Body of pancreas (tissue), 2 donors: ENCODE results near the gene PIP4K2C. TPM values are rescaled to one million over a fixed set of nuclear protein-coding genes. Genes with fewer than 3 reads are reported as not detected.

Experiments
- total RNA-seq, 2 donors: library from RNA; depleted of rRNA; stranded (reverse); fragments of >200 nt; gene quantifications; one replicate each; pipeline ENCODE4 v1.1.0, GENCODE V29; 2016

Gene PIP4K2C
- total RNA-seq, 2 donors from 2014 or later = 12.2 to 48.0 TPM

Other genes starting within 250 kb of the PIP4K2C start
- gene R3HDM2, start 160.1 kb upstream of the PIP4K2C start, total RNA-seq = 10 to 100 TPM; 16.1 to 41.9 TPM
- gene INHBC, start 156.4 kb upstream of the PIP4K2C start, total RNA-seq = not detected
- gene INHBE, start 135.9 kb upstream of the PIP4K2C start, total RNA-seq = not detected
- gene GLI1, start 131.4 kb upstream of the PIP4K2C start, total RNA-seq = 1 to 10 TPM in 1 of 2 donors, not detected in 1; 1.0 TPM
- 10 to 100 TPM in 1 of 2 donors, not detected in 1; 18.9 TPM for gene ARHGAP9, start 111.3 kb upstream of the PIP4K2C start, total RNA-seq
- 100 to 1,000 TPM in 1 of 2 donors, 10 to 100 TPM in 1; 61.7 to 103 TPM for gene MARS1, start 103.1 kb upstream of the PIP4K2C start, total RNA-seq
- 10 to 100 TPM in 1 of 2 donors, 1 to 10 TPM in 1; 7.3 to 12.7 TPM for gene DDIT3, start 70.7 kb upstream of the PIP4K2C start, total RNA-seq
- gene MBD6, start 68.4 kb upstream of the PIP4K2C start, total RNA-seq = 10 to 100 TPM; 22.7 to 30.6 TPM
- gene DCTN2, start 44.0 kb upstream of the PIP4K2C start, total RNA-seq = 10 to 100 TPM; 80.1 to 89.2 TPM
- gene KIF5A, start 41.1 kb upstream of the PIP4K2C start, total RNA-seq = 1 to 10 TPM in 1 of 2 donors, under 1 TPM in 1; 0.33 to 1.3 TPM
- gene DTX3, start 13.6 kb downstream of the PIP4K2C start, total RNA-seq = 10 to 100 TPM in 1 of 2 donors, 1 to 10 TPM in 1; 4.6 to 12.2 TPM
- gene ARHGEF25, start 20.2 kb downstream of the PIP4K2C start, total RNA-seq = 10 to 100 TPM; 10.1 to 10.9 TPM
- gene B4GALNT1, start 42.0 kb downstream of the PIP4K2C start, total RNA-seq = under 1 TPM in 1 of 2 donors, not detected in 1; 0.78 TPM
- 100 to 1,000 TPM; 167 to 213 TPM for gene OS9, start 102.9 kb downstream of the PIP4K2C start, total RNA-seq
- gene AGAP2, start 147.6 kb downstream of the PIP4K2C start, total RNA-seq = 1 to 10 TPM in 1 of 2 donors, under 1 TPM in 1; 0.33 to 1.0 TPM
- 10 to 100 TPM; 33.7 to 36.9 TPM for gene TSPAN31, start 153.8 kb downstream of the PIP4K2C start, total RNA-seq
- gene CDK4, start 161.1 kb downstream of the PIP4K2C start, total RNA-seq = 10 to 100 TPM; 27.0 to 81.2 TPM
- 1 to 10 TPM; 5.2 to 9.9 TPM for gene MARCHF9, start 163.9 kb downstream of the PIP4K2C start, total RNA-seq
- 1 to 10 TPM; 2.6 to 3.6 TPM for gene CYP27B1, start 175.9 kb downstream of the PIP4K2C start, total RNA-seq
- gene METTL1, start 180.9 kb downstream of the PIP4K2C start, total RNA-seq = 10 to 100 TPM; 16.1 to 23.1 TPM
- 10 to 100 TPM; 11.2 to 15.0 TPM for gene EEF1AKMT3, start 181.4 kb downstream of the PIP4K2C start, total RNA-seq
- 10 to 100 TPM in 1 of 2 donors, 1 to 10 TPM in 1; 9.2 to 18.4 TPM for gene TSFM, start 191.6 kb downstream of the PIP4K2C start, total RNA-seq
- gene AVIL, start 227.5 kb downstream of the PIP4K2C start, total RNA-seq = 10 to 100 TPM in 1 of 2 donors, 1 to 10 TPM in 1; 2.0 to 14.8 TPM